Frontal cortex (tissue), 4 donors: Measurements from ENCODE around the gene RANBP9. TPM values are rescaled to one million over a fixed set of nuclear protein-coding genes. Genes with fewer than 3 reads are reported as not detected.
A peak's percentile ranks its signal among the peaks of the same experiment; 100 is the strongest.

ENCODE experiments used
- DNase-seq, 2 donors: peaks; one replicate each; pipeline ENCODE4 v3.0.0; 2012; ENCODE audit warnings: low spot score in 2 of 2
- FAIRE-seq: peaks from 2 replicates; lab custom pipeline; 2012; peaks lifted over from hg19 to GRCh38; lab: Jason Lieb, UNC
- total RNA-seq: library from RNA; depleted of rRNA; stranded (reverse); fragments of >200 nt; gene quantifications from one replicate; pipeline ENCODE4 v1.2.3, GENCODE V29; 2014
- donor health status: control.
- donor health status: control.
- donor health status: control.

RANBP9 gene
- total RNA-seq, 1 donor from 2014 or later: 91.3 TPM

DNA sequence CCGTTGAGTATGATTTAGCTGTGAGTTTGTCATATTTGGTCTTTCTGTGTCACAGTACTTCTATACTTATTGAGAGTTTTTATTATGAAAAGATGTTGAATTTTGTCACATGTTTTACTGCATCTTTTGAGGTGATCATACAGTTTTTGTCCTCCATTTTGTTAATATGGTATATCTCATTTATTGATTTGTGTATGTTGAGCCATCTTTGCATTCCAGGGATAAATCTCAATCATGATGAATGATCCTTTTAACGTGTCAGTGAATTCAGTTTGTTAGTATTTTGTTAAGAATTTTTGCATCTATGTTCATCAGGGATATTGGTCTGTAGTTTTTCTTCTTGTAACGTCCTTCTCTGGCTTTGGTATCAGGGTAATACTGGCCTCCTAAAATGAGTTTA is 133.7 kb downstream of the RANBP9 start:
- FAIRE-seq (no peak), DNase-seq (no peak)

GRCh38 chr6:13576017-13576416 is 135.6 kb downstream of the RANBP9 start:
- FAIRE-seq: no peak

GRCh38 chr6:13575377-13575775 is 136.3 kb downstream of the RANBP9 start:
- DNase-seq: no peak
- no peak for FAIRE-seq

More at GRCh38 chr6:13576017-13576416, 135.6 kb downstream of the RANBP9 start:
- DNase-seq: no peak

GRCh38 chr6:13574571-13575376 is 136.9 kb downstream of the RANBP9 start, which contains the start of gene SIRT5:
Gene SIRT5, plus strand, starts transcription at chr6:13574601. Its CDS starts 9,510 bp downstream, at chr6:13584111.
- no peak for FAIRE-seq
- DNase-seq: peak; percentile 69 to 71

DNA sequence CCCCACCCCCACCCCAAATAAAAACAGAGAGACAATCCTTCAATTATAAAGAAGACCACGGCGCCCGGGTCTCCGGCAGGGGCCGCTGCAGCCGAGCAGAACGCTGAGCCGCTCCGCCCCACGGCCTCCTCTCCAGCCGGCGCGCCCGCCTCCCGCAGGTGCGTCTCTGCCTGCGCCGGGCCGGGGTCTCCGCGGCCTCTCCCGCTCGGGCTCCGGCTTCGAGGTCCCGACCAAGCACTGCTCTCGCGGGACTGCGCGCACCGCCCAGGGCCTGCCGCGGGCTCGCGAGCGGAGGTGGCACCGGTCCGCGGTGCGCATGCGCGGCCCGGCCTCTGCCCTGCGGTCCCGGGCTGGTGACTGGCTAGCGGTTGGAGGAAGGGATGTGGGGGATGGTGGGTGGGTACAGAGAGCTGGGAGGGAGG is 137.5 kb downstream of the RANBP9 start:
- FAIRE-seq: no peak
- peak; percentile 92 for DNase-seq

GRCh38 chr6:13573669-13574110 is 137.9 kb downstream of the RANBP9 start:
- no peak for FAIRE-seq
- DNase-seq: peak; percentile 28 to 38

DNA sequence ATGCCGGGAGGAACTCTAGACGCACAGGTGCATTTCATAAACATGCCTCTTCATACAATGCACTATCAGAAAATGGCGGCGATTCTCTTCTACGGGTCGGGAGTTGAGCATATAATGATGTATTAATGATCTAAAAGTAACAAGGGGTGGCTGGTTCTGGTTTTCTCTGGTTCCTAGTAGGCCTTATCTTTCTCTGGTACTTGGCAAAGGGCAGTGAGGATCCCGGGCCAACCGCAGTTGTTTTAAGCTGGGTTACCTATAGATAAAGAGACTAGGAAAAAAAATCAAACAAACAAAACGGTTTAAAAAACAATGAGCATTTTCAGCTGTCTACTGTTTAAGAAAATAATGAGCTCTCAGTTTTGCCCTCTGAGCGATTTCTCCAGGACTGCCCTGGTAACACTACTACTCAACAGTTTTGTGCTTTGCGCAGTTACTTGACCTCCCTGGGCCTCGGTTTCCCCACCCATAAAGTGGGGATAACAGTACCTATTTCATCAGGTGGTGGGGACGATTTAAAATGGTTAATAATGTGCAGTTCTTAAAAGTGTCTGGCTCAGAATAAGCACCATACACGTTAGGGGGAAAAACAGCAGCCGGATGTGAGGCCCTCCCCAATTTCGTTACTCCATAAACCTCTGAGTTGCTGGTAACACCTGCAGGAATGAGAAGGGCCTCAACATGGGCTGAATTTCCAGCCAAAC is 138.5 kb downstream of the RANBP9 start:
- no peak for FAIRE-seq
- no peak for DNase-seq

DNA sequence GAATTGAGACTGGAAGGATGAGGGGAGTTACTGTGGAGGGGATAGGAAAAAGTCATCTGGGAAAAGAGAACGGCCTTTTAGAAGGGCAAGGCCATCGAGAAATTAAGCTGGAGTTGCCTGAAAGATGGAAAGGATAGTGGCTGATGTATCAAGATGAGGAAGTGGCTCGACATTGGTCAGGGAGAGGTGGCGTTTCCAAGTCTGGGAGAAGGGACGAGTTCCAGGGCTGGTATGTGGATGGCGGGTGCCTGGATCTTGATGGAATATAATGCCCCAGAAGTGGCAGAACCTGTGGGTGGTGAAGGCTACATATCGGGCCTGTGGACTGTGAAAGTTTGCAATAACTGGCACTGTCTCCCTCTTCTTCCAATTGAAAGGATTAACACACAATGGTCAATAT is 139.4 kb downstream of the RANBP9 start:
- DNase-seq (no peak), FAIRE-seq (no peak)

Other genes starting within 250 kb of the RANBP9 start
- 32.2 TPM for gene GFOD1, start 224.2 kb downstream of the RANBP9 start, total RNA-seq
- gene SIRT5, start 137.2 kb downstream of the RANBP9 start, total RNA-seq: 25.3 TPM
- 46.5 TPM for gene NOL7, start 96.5 kb downstream of the RANBP9 start, total RNA-seq
- 25.3 TPM for gene MCUR1, start 102.7 kb upstream of the RANBP9 start, total RNA-seq
- gene RNF182, start 213.1 kb upstream of the RANBP9 start, total RNA-seq: 35.1 TPM